K562 (cell line): ENCODE results near the gene FLOT2. TPM values are rescaled to one million over a fixed set of nuclear protein-coding genes. Genes with fewer than 3 reads are reported as not detected.

Experiments
- EZH2 ChIP-seq: IDR thresholded peaks from 2 replicates; pipeline ENCODE4 v1.6.1; 2012; ENCODE audit warnings: low read depth, mild to moderate bottlenecking, inconsistent platforms, low read length, borderline replicate concordance
- FIP1L1 ChIP-seq: fragments of 200-400 bp; formaldehyde crosslinking; IDR thresholded peaks from 2 replicates; pipeline ENCODE4 v1.6.1; 2018; ENCODE audit warnings: mild to moderate bottlenecking, low read depth, low read length; ENCODE audit not compliant: poor library complexity, severe bottlenecking
- KHSRP ChIP-seq: fragments of 450-650 bp; IDR thresholded peaks from 2 replicates; pipeline ENCODE4 v1.6.1; 2017
- MCM5 ChIP-seq: fragments of 450-650 bp; IDR thresholded peaks from 2 replicates; pipeline ENCODE4 v1.6.1; 2016; ENCODE audit warnings: low read depth
- PHF8 ChIP-seq: fragments of 200-600 bp; sonication (generic); IDR thresholded peaks from 2 replicates; pipeline ENCODE4 v1.6.1; 2012; ENCODE audit warnings: mixed run types, mild to moderate bottlenecking, inconsistent platforms, low read length, moderate library complexity, borderline replicate concordance
- SMARCA5 ChIP-seq: fragments of 450-650 bp; IDR thresholded peaks from 2 replicates; pipeline ENCODE4 v1.6.1; 2016
- SMARCE1 ChIP-seq: fragments of 450-650 bp; IDR thresholded peaks from 2 replicates; pipeline ENCODE4 v1.7.1; 2016; ENCODE audit warnings: mild to moderate bottlenecking
- ZNF12 ChIP-seq: sonication (generic); formaldehyde crosslinking; IDR thresholded peaks from 2 replicates; pipeline ENCODE4 v1.4.0; 2020; ENCODE audit warnings: mild to moderate bottlenecking, missing genetic modification reagents
- ZNF316 ChIP-seq: fragments of 450-650 bp; IDR thresholded peaks from 2 replicates; pipeline ENCODE4 v1.6.1; 2016
- polyA plus RNA-seq, 8 experiments: library from polyadenylated mRNA; depleted of rRNA in 4 of 8; stranded (reverse) in 5 of 8; unstranded in 3 of 8; fragments of >200 nt; fragmentation: Nextera tagmentation in 2 of 8; fragmentation: Illumina TruSeq in 1 of 8; extraction: Ambion mirVana in 2 of 8; extraction: Trizol in 1 of 8; gene quantifications; 2 replicates each; pipeline versions ENCODE4 v1.2.1 to v1.2.3, GENCODE V29; 2011 to 2014; ENCODE audit warnings: inconsistent platforms in 1 of 8, missing spikeins in 1 of 8
- total RNA-seq, 7 experiments: library from RNA; depleted of rRNA in 6 of 7; stranded (reverse); fragments of >200 nt in 6 of 7; fragmentation: Illumina TruSeq in 2 of 7; extraction: Trizol in 2 of 7; gene quantifications; 2 replicates each; pipeline versions ENCODE4 v1.2.1 to v1.2.3, GENCODE V29; 2011 to 2021; ENCODE audit warnings: low replicate concordance in 1 of 7
- TF ChIP-seq, protein P1 (sequence below), 2 experiments: fragments of 250-450 bp in 1 of 2; fragments of 450-650 bp in 1 of 2; sonication (Bioruptor Pico) in 1 of 2; IDR thresholded peaks; 2 replicates each; pipeline versions ENCODE4 v1.6.1 to v1.8.0; 2016 to 2021; ENCODE audit warnings: mild to moderate bottlenecking in 2 of 2, moderate library complexity in 2 of 2, missing compliant biosample characterization in 1 of 2, missing genetic modification characterization in 1 of 2
- TF ChIP-seq, protein P2 (sequence below), 2 experiments: fragments of 450-650 bp in 1 of 2; sonication (generic) in 1 of 2; formaldehyde crosslinking in 1 of 2; IDR thresholded peaks; 2 replicates each; pipeline versions ENCODE4 v1.7.1 to v1.9.0; 2016 to 2022; ENCODE audit warnings: inconsistent platforms in 1 of 2, mild to moderate bottlenecking in 1 of 2, missing genetic modification reagents in 1 of 2
- TF ChIP-seq, protein P3 (sequence below): fragments of 250-450 bp; sonication (Bioruptor Pico); IDR thresholded peaks from 2 replicates; pipeline ENCODE4 v1.5.0; 2021; ENCODE audit warnings: mild to moderate bottlenecking, moderate library complexity

FLOT2 gene
- total and polyA plus RNA-seq, 9 of the 15 experiments (the other 6 are each of a cell fraction or from before 2014, with no cell fraction given): 17.5 to 138 (median 41.7) TPM

GRCh38 chr17:28896884-28897768 is at the start of gene FLOT2 (continued):
- TF ChIP-seq MCM5 (no peak), SMARCE1 (peak; percentile 62; the same call in 1 of the 2 replicates), FIP1L1 (peak; percentile 26), KHSRP (no peak), EZH2 (no peak), SMARCA5 (no peak), ZNF12 (CRISPR knock-in tag) (no peak), ZNF316 (no peak), PHF8 (peak; percentile 79)
- TF ChIP-seq, protein P1, sequence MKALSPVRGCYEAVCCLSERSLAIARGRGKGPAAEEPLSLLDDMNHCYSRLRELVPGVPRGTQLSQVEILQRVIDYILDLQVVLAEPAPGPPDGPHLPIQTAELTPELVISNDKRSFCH (CRISPR knock-in tag; IDR thresholded peaks at IDR 0.05): no peak
- TF ChIP-seq, protein P1 (tag; IDR thresholded peaks at IDR 0.05): peak; percentile 51; the same call in 1 of the 2 replicates
- TF ChIP-seq, protein P2, sequence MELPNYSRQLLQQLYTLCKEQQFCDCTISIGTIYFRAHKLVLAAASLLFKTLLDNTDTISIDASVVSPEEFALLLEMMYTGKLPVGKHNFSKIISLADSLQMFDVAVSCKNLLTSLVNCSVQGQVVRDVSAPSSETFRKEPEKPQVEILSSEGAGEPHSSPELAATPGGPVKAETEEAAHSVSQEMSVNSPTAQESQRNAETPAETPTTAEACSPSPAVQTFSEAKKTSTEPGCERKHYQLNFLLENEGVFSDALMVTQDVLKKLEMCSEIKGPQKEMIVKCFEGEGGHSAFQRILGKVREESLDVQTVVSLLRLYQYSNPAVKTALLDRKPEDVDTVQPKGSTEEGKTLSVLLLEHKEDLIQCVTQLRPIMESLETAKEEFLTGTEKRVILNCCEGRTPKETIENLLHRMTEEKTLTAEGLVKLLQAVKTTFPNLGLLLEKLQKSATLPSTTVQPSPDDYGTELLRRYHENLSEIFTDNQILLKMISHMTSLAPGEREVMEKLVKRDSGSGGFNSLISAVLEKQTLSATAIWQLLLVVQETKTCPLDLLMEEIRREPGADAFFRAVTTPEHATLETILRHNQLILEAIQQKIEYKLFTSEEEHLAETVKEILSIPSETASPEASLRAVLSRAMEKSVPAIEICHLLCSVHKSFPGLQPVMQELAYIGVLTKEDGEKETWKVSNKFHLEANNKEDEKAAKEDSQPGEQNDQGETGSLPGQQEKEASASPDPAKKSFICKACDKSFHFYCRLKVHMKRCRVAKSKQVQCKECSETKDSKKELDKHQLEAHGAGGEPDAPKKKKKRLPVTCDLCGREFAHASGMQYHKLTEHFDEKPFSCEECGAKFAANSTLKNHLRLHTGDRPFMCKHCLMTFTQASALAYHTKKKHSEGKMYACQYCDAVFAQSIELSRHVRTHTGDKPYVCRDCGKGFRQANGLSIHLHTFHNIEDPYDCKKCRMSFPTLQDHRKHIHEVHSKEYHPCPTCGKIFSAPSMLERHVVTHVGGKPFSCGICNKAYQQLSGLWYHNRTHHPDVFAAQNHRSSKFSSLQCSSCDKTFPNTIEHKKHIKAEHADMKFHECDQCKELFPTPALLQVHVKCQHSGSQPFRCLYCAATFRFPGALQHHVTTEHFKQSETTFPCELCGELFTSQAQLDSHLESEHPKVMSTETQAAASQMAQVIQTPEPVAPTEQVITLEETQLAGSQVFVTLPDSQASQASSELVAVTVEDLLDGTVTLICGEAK (IDR thresholded peaks at IDR 0.05): peak; percentile 12; the same call in 1 of the 2 replicates
- TF ChIP-seq, protein P2 (CRISPR knock-in tag; IDR thresholded peaks at IDR 0.05): no peak
- TF ChIP-seq, protein P3, sequence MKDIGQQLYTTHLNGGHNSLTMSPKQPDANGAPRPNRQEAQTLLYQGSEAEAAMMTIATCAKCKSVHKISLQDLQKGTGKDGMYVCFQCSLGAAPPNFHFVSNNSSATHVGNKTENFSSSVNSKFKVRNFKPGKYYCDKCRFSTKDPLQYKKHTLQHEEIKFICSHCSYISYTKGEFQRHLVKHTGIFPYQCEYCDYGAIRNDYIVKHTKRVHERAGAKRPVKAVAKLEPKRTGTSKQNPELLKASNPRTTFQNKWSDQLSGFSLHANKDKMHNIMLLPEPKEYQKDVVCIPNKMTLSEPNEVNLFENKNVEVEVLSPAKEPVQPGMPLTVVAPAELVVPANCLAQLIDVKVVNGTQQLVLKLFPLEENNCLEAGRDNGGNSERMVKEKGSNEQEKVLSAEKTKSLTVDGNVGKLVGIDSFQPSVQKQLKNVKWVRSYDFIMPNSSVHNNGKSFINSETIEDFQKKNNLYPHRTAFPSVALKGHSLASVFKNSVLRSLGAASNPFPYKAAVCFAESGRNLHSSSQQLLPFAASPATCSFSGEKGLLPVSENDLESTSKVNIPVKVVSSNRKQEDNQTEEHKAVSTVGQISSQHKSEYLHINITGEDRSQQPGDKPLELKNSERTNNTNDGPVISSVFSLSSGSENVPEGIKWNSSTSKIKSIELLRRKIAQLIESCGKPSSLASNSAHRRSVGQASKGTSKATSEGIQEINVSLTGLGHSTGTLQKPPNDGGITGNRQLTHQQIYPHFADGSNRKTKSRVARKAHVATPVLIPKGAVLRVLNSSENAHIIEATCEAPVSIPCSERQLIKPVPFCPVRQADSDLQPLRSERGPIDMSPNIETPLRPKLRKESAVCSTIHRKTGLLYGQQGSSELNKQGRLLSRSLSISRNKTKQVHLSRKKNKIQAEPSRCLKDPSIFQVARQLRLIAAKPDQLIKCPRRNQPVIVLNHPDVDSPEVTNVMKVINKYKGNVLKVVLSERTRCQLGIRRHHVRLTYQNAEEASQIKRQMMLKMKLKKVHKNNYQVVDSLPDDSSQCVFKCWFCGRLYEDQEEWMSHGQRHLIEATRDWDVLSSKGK (CRISPR knock-in tag): no peak
